Right lobe of liver (tissue), 4 donors: ENCODE data around the gene MT1G.

Experiments used
- CTCF ChIP-seq, 4 donors: fragments of 200-600 bp in 3 of 4; fragments of 450-650 bp in 1 of 4; IDR thresholded peaks; one replicate each; pipeline versions ENCODE4 v1.5.1 to v1.8.0; 2016 to 2022; ENCODE audit warnings: antibody characterized with exemption in 4 of 4, mild to moderate bottlenecking in 2 of 4
- POLR2A ChIP-seq: fragments of 450-650 bp; IDR thresholded peaks from one replicate; pipeline ENCODE4 v1.6.1; 2017; ENCODE audit warnings: antibody characterized with exemption, mild to moderate bottlenecking
- donor health status: DM: no; HTN: no; CAD: no.
- donor health status: DM: no; HTN: no; CAD: no.
- donor health status: DM: no; HTN: yes; CAD: no.

GRCh38 chr16:56689171-56689570 is 21.3 kb upstream of the MT1G start:
- TF ChIP-seq CTCF (IDR thresholded peaks at IDR 0.05): no peak
- TF ChIP-seq POLR2A: no peak
